Ishikawa (cell line): Measurements from ENCODE around the gene SEMA3E.
A peak's percentile ranks its signal among the peaks of the same experiment; 100 is the strongest.

ENCODE experiments used
- CEBPB ChIP-seq: IDR thresholded peaks from 2 replicates; pipeline ENCODE4 v1.6.1; 2012
- CREB1 ChIP-seq: IDR thresholded peaks from 2 replicates; pipeline ENCODE4 v1.6.1; 2012; ENCODE audit warnings: low read depth
- EGR1 ChIP-seq: IDR thresholded peaks from 2 replicates; pipeline ENCODE4 v1.6.1; 2012
- EP300 ChIP-seq: IDR thresholded peaks from 2 replicates; pipeline ENCODE4 v1.6.1; 2012; ENCODE audit warnings: borderline replicate concordance
- FOXM1 ChIP-seq: IDR thresholded peaks from 2 replicates; pipeline ENCODE4 v1.6.1; 2012; ENCODE audit warnings: low read depth, borderline replicate concordance
- NFIC ChIP-seq: IDR thresholded peaks from 2 replicates; pipeline ENCODE4 v1.6.1; 2012
- RAD21 ChIP-seq: IDR thresholded peaks from 2 replicates; pipeline ENCODE4 v1.6.1; 2012; ENCODE audit warnings: low read depth
- TAF1 ChIP-seq: IDR thresholded peaks from 2 replicates; pipeline ENCODE4 v1.6.1; 2012; ENCODE audit warnings: low read depth, mild to moderate bottlenecking
- TCF12 ChIP-seq: IDR thresholded peaks from 2 replicates; pipeline ENCODE4 v1.6.1; 2012; ENCODE audit warnings: low read depth
- TEAD4 ChIP-seq: IDR thresholded peaks from 2 replicates; pipeline ENCODE4 v1.6.1; 2012
- USF1 ChIP-seq: IDR thresholded peaks from 2 replicates; pipeline ENCODE4 v1.6.1; 2012
- YY1 ChIP-seq: IDR thresholded peaks from 2 replicates; pipeline ENCODE4 v1.6.1; 2012; ENCODE audit warnings: low read depth
- ZBTB7A ChIP-seq: IDR thresholded peaks from 2 replicates; pipeline ENCODE4 v1.6.1; 2012; ENCODE audit warnings: low read depth
- TF ChIP-seq, protein P1 (sequence below): IDR thresholded peaks from 2 replicates; pipeline ENCODE4 v1.6.1; 2012; ENCODE audit warnings: low read depth, mild to moderate bottlenecking
- TF ChIP-seq, protein P2 (sequence below): IDR thresholded peaks from 2 replicates; pipeline ENCODE4 v1.6.1; 2012

Gene SEMA3E

DNA sequence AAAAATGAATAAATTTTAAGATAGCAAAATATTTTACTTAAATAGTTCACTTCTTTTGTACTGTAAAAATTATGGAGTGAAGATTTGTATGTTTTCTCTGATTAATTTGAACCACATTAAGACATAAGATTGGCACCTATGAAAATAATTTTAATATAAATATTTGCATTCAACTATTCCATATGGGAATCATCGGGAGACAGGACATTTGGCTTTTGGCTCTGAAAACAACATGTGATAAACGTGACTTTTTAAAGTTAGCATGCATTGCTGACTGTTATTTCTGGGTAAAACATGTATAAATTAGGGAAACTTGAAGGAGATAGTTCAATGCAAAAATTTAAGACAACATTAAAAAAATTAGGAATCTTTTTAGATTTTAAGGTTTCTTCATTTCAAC, 117.2 kb downstream of the SEMA3E start:
- no peak for TF ChIP-seq YY1
- no peak for TF ChIP-seq RAD21
- no peak for TF ChIP-seq FOXM1
- no peak for TF ChIP-seq EGR1
- TF ChIP-seq EP300: no peak
- TF ChIP-seq, protein P1, sequence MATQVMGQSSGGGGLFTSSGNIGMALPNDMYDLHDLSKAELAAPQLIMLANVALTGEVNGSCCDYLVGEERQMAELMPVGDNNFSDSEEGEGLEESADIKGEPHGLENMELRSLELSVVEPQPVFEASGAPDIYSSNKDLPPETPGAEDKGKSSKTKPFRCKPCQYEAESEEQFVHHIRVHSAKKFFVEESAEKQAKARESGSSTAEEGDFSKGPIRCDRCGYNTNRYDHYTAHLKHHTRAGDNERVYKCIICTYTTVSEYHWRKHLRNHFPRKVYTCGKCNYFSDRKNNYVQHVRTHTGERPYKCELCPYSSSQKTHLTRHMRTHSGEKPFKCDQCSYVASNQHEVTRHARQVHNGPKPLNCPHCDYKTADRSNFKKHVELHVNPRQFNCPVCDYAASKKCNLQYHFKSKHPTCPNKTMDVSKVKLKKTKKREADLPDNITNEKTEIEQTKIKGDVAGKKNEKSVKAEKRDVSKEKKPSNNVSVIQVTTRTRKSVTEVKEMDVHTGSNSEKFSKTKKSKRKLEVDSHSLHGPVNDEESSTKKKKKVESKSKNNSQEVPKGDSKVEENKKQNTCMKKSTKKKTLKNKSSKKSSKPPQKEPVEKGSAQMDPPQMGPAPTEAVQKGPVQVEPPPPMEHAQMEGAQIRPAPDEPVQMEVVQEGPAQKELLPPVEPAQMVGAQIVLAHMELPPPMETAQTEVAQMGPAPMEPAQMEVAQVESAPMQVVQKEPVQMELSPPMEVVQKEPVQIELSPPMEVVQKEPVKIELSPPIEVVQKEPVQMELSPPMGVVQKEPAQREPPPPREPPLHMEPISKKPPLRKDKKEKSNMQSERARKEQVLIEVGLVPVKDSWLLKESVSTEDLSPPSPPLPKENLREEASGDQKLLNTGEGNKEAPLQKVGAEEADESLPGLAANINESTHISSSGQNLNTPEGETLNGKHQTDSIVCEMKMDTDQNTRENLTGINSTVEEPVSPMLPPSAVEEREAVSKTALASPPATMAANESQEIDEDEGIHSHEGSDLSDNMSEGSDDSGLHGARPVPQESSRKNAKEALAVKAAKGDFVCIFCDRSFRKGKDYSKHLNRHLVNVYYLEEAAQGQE: no peak

- TF ChIP-seq ZBTB7A: no peak
- no peak for TF ChIP-seq USF1
- TF ChIP-seq, protein P1: no peak
- no peak for TF ChIP-seq NFIC
- TF ChIP-seq FOXM1: no peak
- TF ChIP-seq, protein P2, sequence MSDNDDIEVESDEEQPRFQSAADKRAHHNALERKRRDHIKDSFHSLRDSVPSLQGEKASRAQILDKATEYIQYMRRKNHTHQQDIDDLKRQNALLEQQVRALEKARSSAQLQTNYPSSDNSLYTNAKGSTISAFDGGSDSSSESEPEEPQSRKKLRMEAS: no peak
- TF ChIP-seq EGR1: no peak
- no peak for TF ChIP-seq CEBPB
- TF ChIP-seq CREB1: no peak
- no peak for TF ChIP-seq YY1
- TF ChIP-seq EP300: no peak
- no peak for TF ChIP-seq TAF1
- TF ChIP-seq TEAD4: no peak
- no peak for TF ChIP-seq RAD21
- no peak for TF ChIP-seq TCF12
Observed at GRCh38 chr7:83528925-83529423, 120.0 kb downstream of the SEMA3E start.

GRCh38 chr7:83524277-83525075, 124.5 kb downstream of the SEMA3E start:
- TF ChIP-seq EGR1 (no peak), EP300 (peak; percentile 95), FOXM1 (peak; percentile 93), TEAD4 (peak; percentile 100), USF1 (no peak), CEBPB (peak; percentile 24; the same call in 1 of the 2 replicates), CREB1 (peak; percentile 24; the same call in 1 of the 2 replicates), YY1 (no peak), TCF12 (peak; percentile 94), NFIC (peak; percentile 81), RAD21 (no peak)
- TF ChIP-seq, protein P2: peak; percentile 46; the same call in 1 of the 2 replicates

DNA sequence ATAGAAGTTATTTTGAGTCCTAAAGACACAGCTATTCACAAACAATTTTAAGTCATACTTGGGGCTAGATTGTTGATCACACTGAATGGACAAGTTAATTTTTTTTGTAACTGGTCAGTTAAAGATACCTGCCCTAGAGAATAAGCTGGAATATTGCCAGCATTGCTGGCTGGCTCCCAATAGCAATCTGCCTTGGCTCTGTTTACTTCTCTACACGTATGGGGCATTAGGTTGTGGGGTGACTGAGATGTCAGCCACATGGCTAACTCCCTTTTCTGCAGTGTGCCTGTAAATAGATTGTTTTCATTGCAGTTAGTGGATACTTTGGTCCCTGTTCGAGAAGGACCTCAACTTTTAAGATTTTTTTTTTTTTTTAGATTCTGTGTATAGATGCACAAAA, 128.2 kb downstream of the SEMA3E start:
- no peak for TF ChIP-seq TCF12
- no peak for TF ChIP-seq TAF1
- TF ChIP-seq YY1: no peak
- TF ChIP-seq NFIC: peak; percentile 83

DNA sequence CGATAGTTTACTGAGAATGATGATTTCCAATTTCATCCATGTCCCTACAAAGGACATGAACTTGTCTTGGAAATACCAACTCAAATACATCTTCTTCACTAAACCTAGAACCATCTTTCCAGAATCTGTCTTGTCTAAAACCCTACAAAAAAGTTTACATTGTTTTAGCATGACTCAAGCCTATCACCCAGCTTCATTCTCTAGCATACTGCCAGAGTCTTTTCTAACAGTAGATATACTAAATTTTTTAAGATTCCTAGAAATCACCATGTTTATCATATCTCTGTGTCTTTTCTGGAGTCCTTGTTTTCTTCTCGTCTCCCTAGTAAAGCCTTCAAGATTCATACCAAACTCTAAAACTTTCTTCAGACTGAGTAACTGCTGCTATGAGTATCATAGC, 129.7 kb downstream of the SEMA3E start:
- TF ChIP-seq CREB1 (no peak), YY1 (no peak), TEAD4 (no peak)
- TF ChIP-seq, protein P2: no peak

- no peak for TF ChIP-seq USF1
Observed at GRCh38 chr7:83517035-83517700, 131.8 kb downstream of the SEMA3E start.
